Right forelimb (tissue), 1 donor: ENCODE results near the gene IFT74.

Source experiments
- DNase-seq: peaks from one replicate; pipeline ENCODE4 v3.0.0-alpha.2; 2018

Gene IFT74

DNA sequence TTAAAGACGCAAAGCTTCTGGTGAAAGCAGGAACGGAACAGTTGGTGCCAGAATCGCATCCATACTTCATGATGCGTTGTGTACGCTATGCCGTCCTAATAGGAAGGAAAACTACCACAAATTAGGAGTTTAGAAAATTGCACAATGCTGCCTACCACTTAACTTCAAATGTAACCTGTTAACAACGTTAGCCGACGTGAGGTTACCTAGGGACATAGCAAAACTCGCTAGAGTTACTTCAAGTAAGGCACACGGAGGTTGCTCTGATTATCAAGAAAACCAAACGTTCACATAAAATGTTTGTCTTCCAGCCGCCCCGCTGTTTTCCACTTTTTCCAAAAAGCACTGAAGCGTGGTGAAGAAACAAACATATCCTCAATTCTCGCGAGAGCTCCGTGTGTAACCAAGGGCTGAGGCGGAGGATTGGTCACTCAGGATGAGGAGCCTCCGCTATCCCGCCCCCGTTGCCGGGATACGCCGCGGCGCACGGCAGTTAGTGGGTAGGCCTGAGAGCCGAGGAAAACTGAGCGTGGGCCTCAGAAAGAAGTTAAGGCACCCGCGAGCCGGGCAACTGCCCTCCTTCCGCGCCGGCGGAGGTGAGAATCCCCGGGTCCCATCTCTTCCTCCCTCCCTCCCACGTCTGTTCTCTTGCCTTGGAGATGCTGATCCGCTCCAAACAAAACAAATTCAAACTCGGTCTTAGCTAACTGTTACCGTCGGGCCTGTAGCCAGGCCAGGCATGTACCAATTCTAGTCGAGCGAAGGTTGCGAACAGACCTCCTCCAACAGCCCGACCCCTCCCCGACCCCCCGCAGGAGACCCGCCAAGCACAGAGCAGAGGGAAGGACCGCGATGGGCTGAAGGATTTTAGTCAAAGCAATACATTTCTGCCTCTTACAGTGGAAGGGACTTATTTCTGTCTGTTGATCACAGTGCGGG, at the start of gene IFT74:
Gene IFT74, plus strand, starts transcription at position 492 of the 939 bp plus-strand sequence. CDS start 5,556 bp downstream, outside the sequence.
- DNase-seq, result peak; percentile 97

- DNase-seq, result no peak
Measured at GRCh38 chr9:26913138-26913668, 43.0 kb upstream of the IFT74 start.

GRCh38 chr9:26919698-26920097, 36.5 kb upstream of the IFT74 start:
- no peak for DNase-seq

DNA sequence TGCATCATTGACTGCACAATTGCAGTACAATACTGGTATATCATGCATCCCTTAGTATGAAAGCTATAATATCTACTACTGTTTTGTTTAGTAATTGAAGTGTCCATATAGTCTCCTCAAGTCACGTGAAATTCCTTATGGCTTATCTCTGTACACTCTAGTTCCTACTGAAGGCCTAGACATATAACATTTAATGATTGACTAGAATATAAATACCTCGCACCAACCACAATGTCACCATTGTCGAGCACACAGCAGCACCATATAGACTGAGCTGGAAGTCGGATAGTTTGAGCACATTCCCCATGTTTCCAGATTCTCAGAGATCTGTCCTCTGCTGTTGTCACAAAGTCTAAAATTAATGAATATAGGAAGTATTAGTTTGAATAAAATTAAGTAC, 30.6 kb upstream of the IFT74 start:
- no peak for DNase-seq

DNA sequence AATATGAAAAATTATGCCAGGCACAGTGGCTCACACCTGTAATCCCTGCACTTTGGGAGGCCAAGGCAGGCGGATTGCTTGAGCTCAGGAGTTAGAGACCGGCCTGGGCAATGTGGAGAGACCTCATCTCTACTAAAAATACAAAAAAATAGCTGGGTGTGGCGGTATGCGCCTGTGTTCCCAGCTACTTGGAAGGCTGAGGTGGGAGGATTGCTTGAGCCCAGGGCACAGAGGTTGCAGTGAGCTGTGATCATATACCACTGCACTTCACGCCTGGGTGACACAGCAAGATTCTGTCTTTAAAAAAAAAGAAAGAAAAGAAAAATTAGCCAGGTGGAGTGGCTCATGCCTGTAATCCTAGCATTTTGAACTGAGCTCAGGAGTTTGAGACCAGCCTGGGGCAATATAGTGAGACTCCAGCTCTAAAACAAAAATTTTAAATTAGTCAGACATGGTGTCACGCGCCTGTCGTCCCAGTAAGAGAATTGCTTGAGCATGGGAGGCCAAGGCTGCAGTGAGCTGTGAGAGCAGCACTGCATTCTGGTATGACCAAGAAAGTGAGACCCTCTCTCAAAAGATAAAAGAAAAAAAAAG, 27.2 kb upstream of the IFT74 start:
- DNase-seq, result no peak

DNA sequence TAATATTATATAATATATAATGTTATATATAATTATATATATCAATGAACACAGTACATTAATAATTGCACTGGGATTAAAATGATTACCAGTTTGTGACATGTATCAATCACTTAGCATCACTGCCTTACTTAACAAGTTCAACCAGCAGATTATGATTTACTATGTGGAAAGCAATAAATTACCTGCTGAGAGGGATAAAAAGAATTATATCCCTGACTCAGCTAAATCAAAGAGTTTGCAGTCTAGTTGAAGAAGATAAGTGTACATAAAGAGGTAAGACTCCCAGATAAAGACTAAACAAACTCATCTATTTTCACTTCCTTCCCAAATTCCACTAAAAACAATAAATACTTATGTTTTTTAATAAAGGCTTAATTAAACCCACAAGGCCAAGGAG, 20.4 kb upstream of the IFT74 start:
- DNase-seq, result no peak

- no peak for DNase-seq
Measured at GRCh38 chr9:26937816-26938371, 18.3 kb upstream of the IFT74 start.

DNA sequence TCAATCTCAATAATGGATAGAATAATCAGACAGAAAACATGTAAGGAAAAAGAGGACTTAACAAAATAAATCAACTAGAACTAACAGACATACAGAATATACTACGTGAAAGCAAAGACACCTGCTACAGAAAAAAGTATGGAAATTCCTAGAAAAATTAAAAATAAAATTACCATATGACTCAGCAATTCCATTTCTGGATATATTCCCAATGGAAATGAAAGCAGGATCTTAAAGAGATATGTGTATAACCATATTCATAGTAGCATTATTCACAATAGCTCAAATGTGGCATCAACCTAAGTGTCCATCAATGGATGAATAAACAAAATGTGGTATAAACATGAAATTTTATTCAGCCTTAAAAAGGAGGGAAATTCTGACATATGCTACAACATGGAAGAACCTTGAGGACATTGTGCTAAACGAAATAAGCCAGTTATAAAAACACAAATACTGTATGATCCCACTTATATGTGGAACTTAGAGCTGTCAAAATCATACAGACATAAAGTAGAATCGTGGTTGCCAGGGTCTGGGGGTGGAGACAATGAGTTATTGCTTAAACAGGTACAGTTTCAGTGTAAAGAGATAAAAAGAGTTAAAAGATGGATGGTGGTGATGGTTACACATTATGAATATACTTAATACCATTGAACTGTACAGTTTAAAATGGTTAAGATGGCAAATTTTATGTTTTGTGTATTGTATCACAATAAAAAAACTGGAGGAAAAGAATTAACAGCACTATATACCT, 16.1 kb upstream of the IFT74 start:
- DNase-seq, result no peak

DNA sequence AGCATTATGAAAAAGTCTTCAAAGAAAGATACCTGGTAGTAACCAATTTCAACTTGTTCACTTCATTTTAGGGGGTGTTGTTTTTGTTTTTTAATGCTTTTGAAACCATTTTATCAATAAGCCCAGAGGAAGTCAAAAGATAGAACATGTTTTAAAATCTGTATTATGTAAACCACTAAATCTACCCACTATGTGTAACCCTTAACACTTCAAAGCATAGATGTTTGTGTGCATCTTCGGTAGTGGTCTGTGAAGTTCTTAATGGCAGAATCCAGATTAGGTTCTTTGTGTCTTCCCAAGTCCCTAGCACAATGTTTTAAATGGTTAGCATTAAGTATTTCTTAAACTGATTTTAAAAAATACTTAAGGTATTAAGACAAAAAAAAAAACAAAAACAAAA, 15.4 kb upstream of the IFT74 start:
- DNase-seq, result no peak

- DNase-seq, result no peak
Measured at GRCh38 chr9:26945591-26945990, 10.6 kb upstream of the IFT74 start.

- DNase-seq, result peak; percentile 94
Measured at GRCh38 chr9:26946753-26947727, 9.2 kb upstream of the IFT74 start, which contains the start of gene PLAA. Gene PLAA, minus strand, starts transcription at chr9:26947242. Its CDS starts 197 bp downstream, at chr9:26947045.

GRCh38 chr9:26947736-26948135, 8.5 kb upstream of the IFT74 start:
- DNase-seq, result no peak

DNA sequence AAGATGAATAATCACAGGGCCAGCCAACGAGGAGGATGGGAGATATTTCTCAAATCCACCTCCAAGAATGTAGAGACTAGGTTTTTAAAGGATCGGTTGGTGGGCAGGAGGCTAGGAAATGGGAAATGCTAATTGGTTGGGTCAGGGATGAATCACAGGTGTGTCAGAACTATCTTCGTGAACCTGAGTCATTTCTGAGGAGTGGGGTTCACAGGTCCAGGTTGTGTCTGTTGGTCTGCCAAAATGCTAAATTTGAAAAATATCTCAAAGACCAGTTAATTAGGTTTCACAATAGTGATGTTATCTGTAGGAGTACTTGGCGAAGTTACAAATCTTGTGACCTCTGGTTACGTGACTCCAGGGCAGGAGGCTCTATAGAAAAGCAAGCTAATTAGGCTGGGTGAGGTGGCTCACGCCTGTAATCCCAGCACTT, 6.6 kb upstream of the IFT74 start:
- DNase-seq, result no peak

- DNase-seq, result no peak
Measured at GRCh38 chr9:26950521-26950920, 5.7 kb upstream of the IFT74 start.

DNA sequence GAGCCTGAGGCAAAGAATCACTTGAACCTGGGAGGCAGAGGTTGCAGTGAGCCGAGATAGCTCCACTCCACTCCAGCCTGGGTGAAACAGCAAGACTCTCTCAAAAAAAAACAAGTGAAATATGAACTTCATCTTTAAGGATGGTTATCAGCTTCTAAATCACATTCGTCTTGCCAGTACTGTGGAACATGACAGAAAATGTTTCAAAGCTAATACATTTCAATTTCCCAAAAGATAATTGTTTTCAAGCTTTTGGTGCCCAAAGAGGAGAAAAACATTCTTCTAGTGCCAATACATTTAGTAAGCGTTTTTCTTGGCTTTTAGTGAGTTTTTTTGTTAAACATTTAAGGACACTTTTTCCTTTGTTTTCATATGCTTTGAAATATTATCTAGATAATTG, 4.4 kb upstream of the IFT74 start:
- DNase-seq, result no peak

GRCh38 chr9:26954050-26954508, 2.1 kb upstream of the IFT74 start:
- DNase-seq, result no peak

GRCh38 chr9:26955222-26955903, 849 bp upstream of the IFT74 start:
- DNase-seq, result no peak

DNA sequence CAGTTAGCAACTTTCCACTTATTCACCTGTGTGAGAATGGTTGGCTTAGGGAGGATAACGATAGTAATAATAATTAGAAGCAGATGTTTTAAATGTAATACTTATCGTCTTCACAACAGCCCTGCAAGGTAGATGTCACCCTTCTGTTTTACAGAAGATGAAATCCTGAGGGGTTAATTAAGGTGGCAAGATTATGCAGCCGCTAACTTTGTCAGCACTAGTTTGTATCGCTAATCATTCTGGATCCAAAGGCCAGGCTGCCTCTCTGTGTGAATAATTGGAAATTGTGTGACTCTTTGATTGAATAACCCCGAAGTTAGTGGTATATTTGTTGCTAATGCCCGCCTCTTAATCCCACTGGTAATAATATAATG, 635 bp downstream of the IFT74 start:
- DNase-seq, result no peak

DNA sequence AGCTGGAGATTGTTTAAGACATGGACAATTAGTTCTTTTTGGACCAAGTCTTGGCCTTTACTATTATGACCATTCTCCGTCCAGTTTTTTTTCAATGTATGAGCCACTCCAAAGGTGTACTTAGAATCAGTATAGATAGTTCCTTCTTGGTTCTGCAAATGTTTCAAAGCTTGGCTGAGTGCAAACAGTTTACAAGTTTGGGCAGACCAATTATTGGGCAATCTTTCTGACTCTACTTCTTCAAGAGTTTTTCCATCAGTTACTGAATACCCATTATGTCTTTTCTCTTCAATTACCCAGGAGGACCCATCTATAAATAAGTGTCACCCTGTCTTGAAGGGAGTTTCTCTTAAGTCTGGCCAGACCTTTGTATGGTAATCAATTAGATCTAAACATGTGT, 15.5 kb downstream of the IFT74 start:
- DNase-seq, result no peak

GRCh38 chr9:26973989-26974388, 17.8 kb downstream of the IFT74 start:
- DNase-seq, result no peak

DNA sequence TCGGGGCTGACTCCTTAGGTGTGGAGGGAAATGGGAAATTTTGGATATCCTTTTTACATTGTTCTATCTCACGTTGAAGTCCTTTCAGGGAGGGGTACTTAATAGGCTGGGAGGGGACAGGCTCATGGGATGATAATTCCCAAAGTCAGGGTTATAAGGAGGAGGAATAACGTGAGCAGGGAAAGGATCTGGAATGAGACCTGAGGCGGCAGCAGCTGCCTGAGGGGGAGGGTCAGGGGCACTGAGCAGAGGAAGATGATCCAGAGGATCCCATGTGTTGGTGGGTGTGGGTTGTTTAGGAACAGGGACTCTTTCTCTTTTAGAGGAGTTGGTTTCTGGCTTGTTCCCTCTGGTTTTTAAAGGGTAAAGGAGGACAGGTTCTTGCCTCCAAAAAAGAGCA, 18.7 kb downstream of the IFT74 start:
- DNase-seq, result no peak
